VCaP (cell line): Measurements from ENCODE around the gene GEMIN8.

Source experiments
- H3K27ac ChIP-seq: fragments of 450-650 bp; 2 replicates; pipeline ENCODE4 v1.5.1; 2017
- TF ChIP-seq, protein P1 (sequence below): fragments of 450-650 bp; conservative IDR thresholded peaks from 2 replicates; pipeline ENCODE4 v1.5.1; 2017; ENCODE audit warnings: mild to moderate bottlenecking, moderate library complexity

The GEMIN8 gene

GRCh38 chrX:13967636-13968035, 62.1 kb downstream of the GEMIN8 start:
- TF ChIP-seq, protein P1, sequence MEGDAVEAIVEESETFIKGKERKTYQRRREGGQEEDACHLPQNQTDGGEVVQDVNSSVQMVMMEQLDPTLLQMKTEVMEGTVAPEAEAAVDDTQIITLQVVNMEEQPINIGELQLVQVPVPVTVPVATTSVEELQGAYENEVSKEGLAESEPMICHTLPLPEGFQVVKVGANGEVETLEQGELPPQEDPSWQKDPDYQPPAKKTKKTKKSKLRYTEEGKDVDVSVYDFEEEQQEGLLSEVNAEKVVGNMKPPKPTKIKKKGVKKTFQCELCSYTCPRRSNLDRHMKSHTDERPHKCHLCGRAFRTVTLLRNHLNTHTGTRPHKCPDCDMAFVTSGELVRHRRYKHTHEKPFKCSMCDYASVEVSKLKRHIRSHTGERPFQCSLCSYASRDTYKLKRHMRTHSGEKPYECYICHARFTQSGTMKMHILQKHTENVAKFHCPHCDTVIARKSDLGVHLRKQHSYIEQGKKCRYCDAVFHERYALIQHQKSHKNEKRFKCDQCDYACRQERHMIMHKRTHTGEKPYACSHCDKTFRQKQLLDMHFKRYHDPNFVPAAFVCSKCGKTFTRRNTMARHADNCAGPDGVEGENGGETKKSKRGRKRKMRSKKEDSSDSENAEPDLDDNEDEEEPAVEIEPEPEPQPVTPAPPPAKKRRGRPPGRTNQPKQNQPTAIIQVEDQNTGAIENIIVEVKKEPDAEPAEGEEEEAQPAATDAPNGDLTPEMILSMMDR: no peak
- no peak overlapping the region for H3K27ac ChIP-seq

DNA sequence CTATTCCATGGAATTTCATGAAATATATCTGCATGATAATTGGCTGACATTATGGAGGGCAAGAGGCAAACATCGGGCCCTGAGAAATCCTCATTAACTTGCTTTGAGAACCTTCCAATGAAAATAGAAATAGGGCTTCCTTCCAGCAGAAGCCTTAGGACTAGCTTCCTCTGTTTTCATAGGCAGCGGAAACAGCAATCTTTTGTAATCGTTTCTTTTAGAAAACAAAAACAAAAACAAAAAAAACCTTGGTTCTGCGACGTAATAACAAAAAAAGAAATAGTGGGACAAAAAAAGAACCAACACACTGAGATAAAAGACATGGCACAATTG, 62.9 kb downstream of the GEMIN8 start:
- TF ChIP-seq, protein P1: no peak

DNA sequence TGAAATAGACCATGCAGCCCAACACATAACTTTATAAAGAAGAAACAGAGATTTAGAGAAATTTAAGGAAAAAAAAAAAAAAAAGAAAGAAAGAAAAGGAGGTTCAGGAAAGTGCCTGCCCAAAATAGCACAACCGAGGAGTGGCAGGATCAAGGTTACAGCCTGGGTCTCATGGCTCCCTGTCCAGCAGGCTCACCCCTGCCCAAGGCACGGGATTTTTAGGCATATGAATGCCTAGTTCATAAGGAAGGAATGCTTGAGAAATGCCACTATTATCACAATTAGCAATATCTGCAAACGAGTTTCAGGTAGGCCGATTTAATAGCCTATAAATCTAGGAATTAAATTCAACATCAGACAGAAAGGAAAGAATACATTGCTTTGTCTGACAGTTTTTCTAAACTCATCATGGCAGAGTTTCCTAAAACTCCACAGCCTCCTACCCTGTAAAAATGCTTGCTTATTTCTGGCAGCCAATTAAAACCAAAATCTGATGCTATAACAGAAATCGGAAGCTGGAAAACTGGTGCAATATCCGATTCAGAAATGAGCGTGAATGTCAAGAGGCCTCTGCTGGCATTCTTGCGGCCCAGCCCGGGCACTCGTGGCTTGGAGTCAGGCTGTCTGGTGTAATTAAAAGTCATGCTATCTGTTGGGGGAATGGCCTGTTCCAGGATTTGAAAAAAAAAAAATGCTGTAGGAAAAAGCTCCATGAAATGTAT, 63.5 kb downstream of the GEMIN8 start:
- TF ChIP-seq, protein P1: no peak
- H3K27ac ChIP-seq: no peak overlapping the region

More for the DNA sequence above, 62.9 kb downstream of the GEMIN8 start:
- no peak overlapping the region for H3K27ac ChIP-seq

DNA sequence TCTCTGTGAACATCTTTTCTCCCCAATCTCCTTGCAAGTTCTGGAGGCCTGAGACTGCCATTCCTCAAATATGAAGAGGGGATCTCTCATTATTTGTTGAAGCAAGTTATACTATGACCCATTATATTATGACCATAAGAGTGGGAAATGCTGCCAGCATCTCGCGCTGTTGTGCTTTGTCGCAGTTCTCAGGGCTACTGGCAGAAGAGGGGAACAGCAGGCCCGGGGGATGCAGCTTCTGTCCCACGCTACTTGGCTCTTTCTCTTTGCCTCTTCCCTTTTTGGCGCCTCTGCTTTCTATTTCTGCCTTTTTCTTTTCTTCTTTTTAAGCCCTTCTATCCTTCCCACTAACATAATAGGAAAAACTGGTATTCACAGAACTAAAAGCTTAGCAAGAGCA, 64.2 kb downstream of the GEMIN8 start:
- TF ChIP-seq, protein P1: no peak

DNA sequence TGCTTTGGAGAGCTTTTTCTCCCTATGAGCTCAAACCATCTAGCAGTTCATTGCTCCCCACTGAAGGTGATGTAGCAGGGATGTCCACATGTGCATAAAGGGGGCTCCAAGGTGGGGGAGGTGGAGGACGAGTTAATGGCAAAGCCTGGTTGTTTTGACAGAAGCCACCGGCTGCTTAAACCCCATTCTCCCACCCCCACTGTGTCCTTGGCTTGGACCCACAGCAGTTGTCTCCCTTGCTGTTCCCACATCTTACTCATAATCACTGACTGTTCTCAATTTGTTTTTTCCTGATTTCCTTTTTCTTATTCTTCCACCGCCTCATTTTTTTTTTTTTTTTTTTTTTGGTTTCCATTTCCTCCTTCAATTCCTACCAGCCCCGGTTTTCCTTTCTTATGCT, 72.7 kb downstream of the GEMIN8 start:
- no peak overlapping the region for H3K27ac ChIP-seq
- TF ChIP-seq, protein P1: no peak

More for the DNA sequence above, 64.2 kb downstream of the GEMIN8 start:
- no peak overlapping the region for H3K27ac ChIP-seq
